Mucosa of descending colon (tissue), 3 donors: Measurements from ENCODE around the gene MYH7. TPM values are rescaled to one million over a fixed set of nuclear protein-coding genes. Genes with fewer than 3 reads are reported as not detected.

ENCODE experiments used
- ATAC-seq: fragments of 200-7000 bp; cut with Tn5 transposase; one replicate; pipeline ENCODE4 v1.9.1; 2020; ENCODE audit warnings: mild to moderate bottlenecking, moderate library complexity
- DNase-seq, 3 donors: peaks; one replicate each; pipeline ENCODE4 v3.0.0-alpha.2; 2020
- H3K36me3 ChIP-seq: fragments of 200-600 bp; one replicate; pipeline ENCODE4 v1.8.0; 2021; ENCODE audit warnings: low read depth, mild to moderate bottlenecking
- H3K4me1 ChIP-seq: fragments of 200-600 bp; one replicate; pipeline ENCODE4 v1.8.0; 2021; ENCODE audit warnings: low read depth, mild to moderate bottlenecking
- H3K4me3 ChIP-seq: fragments of 200-600 bp; one replicate; pipeline ENCODE4 v1.8.0; 2021; ENCODE audit warnings: mild to moderate bottlenecking
- H3K9me3 ChIP-seq: fragments of 200-600 bp; one replicate; pipeline ENCODE4 v1.8.0; 2021; ENCODE audit warnings: mild to moderate bottlenecking
- CTCF ChIP-seq: fragments of 200-600 bp; IDR thresholded peaks from one replicate; pipeline ENCODE4 v1.8.0; 2022; ENCODE audit warnings: antibody characterized with exemption, mild to moderate bottlenecking
- intact Hi-C, 2 donors: fragments of 100-400 bp; cut with DNase I in 1 of 2; cut with micrococcal nuclease in 1 of 2; formaldehyde crosslinking; loops; one replicate each; pipeline versions ENCODE4 v1.11.0 to v1.11.1; 2022; cut with DNase I, micrococcal nuclease
- total RNA-seq, 3 donors: library from RNA; stranded (reverse); fragmentation: NEBNext Ultra II Directional in 2 of 3; extraction: Animal tissue kit (Norgen Biotek cat#: 25700) in 2 of 3; gene quantifications; one replicate each; pipeline versions ENCODE4 v1.2.1 to v1.2.4, GENCODE V29; 2021 to 2023
- donor health status: DM: no; HTN: no; CAD: no; lungs with moderate emphysema.
- donor health status: DM: no; HTN: no; CAD: no.
- donor health status: DM: no; HTN: yes; CAD: no.

MYH7 gene
- total RNA-seq, 3 donors from 2014 or later: 0.13 to 6.2 (median 1.2) TPM

GRCh38 chr14:23415821-23416778 lies 19.4 kb downstream of the MYH7 start:
- no peak for ATAC-seq
- H3K4me3 ChIP-seq: no peak overlapping the region
- intact Hi-C loops: no loop called here

GRCh38 chr14:23414906-23415820 lies 20.3 kb downstream of the MYH7 start:
- Histone ChIP-seq H3K36me3 (no peaks in the 10 kb centered on the region), H3K4me3 (no peak overlapping the region), H3K4me1 (no peaks in the 10 kb centered on the region), H3K9me3 (no peaks in the 10 kb centered on the region)
- ATAC-seq (no peak), DNase-seq (no peak)
- no peak for TF ChIP-seq CTCF
- intact Hi-C loops: no loop called here

More at GRCh38 chr14:23415821-23416778, 19.4 kb downstream of the MYH7 start:
- no peak for DNase-seq
- Histone ChIP-seq H3K9me3 (no peaks in the 10 kb centered on the region), H3K4me1 (no peaks in the 10 kb centered on the region), H3K36me3 (no peaks in the 10 kb centered on the region)
- TF ChIP-seq CTCF: no peak

- TF ChIP-seq CTCF: no peak
- DNase-seq (no peak), ATAC-seq (no peak)
- H3K4me1 ChIP-seq: no peaks in the 10 kb centered on the region
- no peak overlapping the region for H3K4me3 ChIP-seq
- no peaks in the 10 kb centered on the region for H3K36me3 ChIP-seq
- no peaks in the 10 kb centered on the region for H3K9me3 ChIP-seq
- intact Hi-C loops: no loop called here
Measured at GRCh38 chr14:23414254-23414653, 21.2 kb downstream of the MYH7 start.

- H3K4me1 ChIP-seq: no peaks in the 10 kb centered on the region
- intact Hi-C loops: no loop called here
- H3K36me3 ChIP-seq: no peaks in the 10 kb centered on the region
- no peak for ATAC-seq
- no peak for TF ChIP-seq CTCF
- H3K4me3 ChIP-seq: no peak overlapping the region
- DNase-seq: no peak
- H3K9me3 ChIP-seq: no peaks in the 10 kb centered on the region
Measured at GRCh38 chr14:23413681-23414080, 21.8 kb downstream of the MYH7 start.

- Histone ChIP-seq H3K4me3 (no peak overlapping the region), H3K4me1 (no peaks in the 10 kb centered on the region), H3K36me3 (no peaks in the 10 kb centered on the region), H3K9me3 (no peaks in the 10 kb centered on the region)
- ATAC-seq (peak; percentile 13), DNase-seq (no peak)
- intact Hi-C loops: no loop called here
- no peak for TF ChIP-seq CTCF
Measured at GRCh38 chr14:23411563-23412525, 23.6 kb downstream of the MYH7 start.
